Endothelial cell of umbilical vein (primary cell): ENCODE measurements around the gene UBXN2A. TPM values are rescaled to one million over a fixed set of nuclear protein-coding genes. Genes with fewer than 3 reads are reported as not detected.

Experiments used
- BruUV-seq: library from RNA; stranded (reverse); fragments of 400-500 nt; replicated peaks from 2 replicates; lab custom pipeline; 2021; lab: Mats Ljungman, UMichigan
- CTCF ChIA-PET: fragments of 300-600, 350-600 bp; sonication (Branson Sonifier 250); formaldehyde crosslinking; loops from one replicate; lab custom pipeline; 2021; ENCODE audit warnings: antibody characterized with exemption, inconsistent platforms; lab: Charles Lee
- POLR2A ChIA-PET: fragments of 300-600, 350-600 bp; sonication (Branson Sonifier 250); formaldehyde crosslinking; loops from one replicate; lab custom pipeline; 2021; ENCODE audit warnings: antibody characterized with exemption, inconsistent platforms; lab: Charles Lee
- DNase-seq: peaks from one replicate; pipeline ENCODE4 v3.0.0-alpha.2; 2011; ENCODE audit warnings: low read depth, low spot score
- FAIRE-seq: peaks from 2 replicates; lab custom pipeline; 2011; peaks lifted over from hg19 to GRCh38; lab: Jason Lieb, UNC
- H2AFZ ChIP-seq: 2 replicates; pipeline ENCODE4 v1.6.0; 2012; ENCODE audit warnings: low read depth, low read length, control low read depth, inconsistent platforms
- H3K27ac ChIP-seq: 2 replicates; pipeline ENCODE4 v1.5.1; 2011; ENCODE audit warnings: low read depth, mild to moderate bottlenecking, control low read depth, low read length, moderate library complexity; ENCODE audit not compliant: insufficient read depth
- H3K27me3 ChIP-seq, 2 experiments: 2 replicates each; pipeline versions ENCODE4 v1.6.0 to v1.6.1; 2011; ENCODE audit warnings: low read length in 2 of 2, mixed read lengths in 1 of 2; ENCODE audit not compliant: control insufficient read depth in 2 of 2, insufficient read depth in 2 of 2
- H3K36me3 ChIP-seq, 2 experiments: 2 replicates in 1 of 2; 3 replicates in 1 of 2; pipeline ENCODE4 v1.5.1; 2011; ENCODE audit warnings: low read length in 2 of 2, mild to moderate bottlenecking in 1 of 2, moderate library complexity in 1 of 2; ENCODE audit not compliant: control insufficient read depth in 2 of 2, insufficient read depth in 2 of 2; ENCODE audit errors: extremely low read depth in 1 of 2
- H3K4me1 ChIP-seq: 3 replicates; pipeline ENCODE4 v1.5.1; 2011; ENCODE audit warnings: mild to moderate bottlenecking, low read length; ENCODE audit not compliant: control insufficient read depth, insufficient read depth; ENCODE audit errors: extremely low read depth
- H3K4me2 ChIP-seq: 2 replicates; pipeline ENCODE4 v1.6.1; 2011; ENCODE audit warnings: low read length, control low read depth, mixed read lengths; ENCODE audit not compliant: insufficient read depth
- H3K4me3 ChIP-seq, 3 experiments: fragments of 200-600 bp in 1 of 3; sonication (generic), shearing (Covaris generic) in 1 of 3; replicated peaks in 1 of 3; 2 replicates each; pipeline ENCODE4 v1.5.1; 2011 to 2016; ENCODE audit warnings: control low read depth in 3 of 3, low read length in 3 of 3, mild to moderate bottlenecking in 2 of 3, inconsistent platforms in 1 of 3, low read depth in 1 of 3, moderate library complexity in 1 of 3; ENCODE audit not compliant: insufficient read depth in 1 of 3
- H3K79me2 ChIP-seq: 2 replicates; pipeline ENCODE4 v1.6.0; 2012; ENCODE audit warnings: low read length, inconsistent platforms; ENCODE audit not compliant: control insufficient read depth, insufficient read depth
- H3K9ac ChIP-seq: replicated peaks from 2 replicates; pipeline ENCODE3; 2011; ENCODE audit warnings: low read length, control low read depth; ENCODE audit not compliant: insufficient read depth; ENCODE audit errors: extremely low read depth
- H3K9me1 ChIP-seq: replicated peaks from 3 replicates; pipeline ENCODE4 v1.6.0; 2011; ENCODE audit warnings: mild to moderate bottlenecking, low read length; ENCODE audit not compliant: control insufficient read depth, insufficient read depth; ENCODE audit errors: extremely low read depth
- H3K9me3 ChIP-seq: replicated peaks from 2 replicates; pipeline ENCODE4 v1.5.1; 2012; ENCODE audit warnings: low read length, inconsistent platforms; ENCODE audit not compliant: control insufficient read depth, insufficient read depth
- H4K20me1 ChIP-seq: replicated peaks from 2 replicates; pipeline ENCODE3; 2011; ENCODE audit warnings: mild to moderate bottlenecking, low read length; ENCODE audit not compliant: control insufficient read depth, insufficient read depth; ENCODE audit errors: extremely low read depth
- EZH2 ChIP-seq: IDR thresholded peaks from 2 replicates; pipeline ENCODE4 v1.6.1; 2012; ENCODE audit warnings: borderline replicate concordance, low read depth, mild to moderate bottlenecking, moderate library complexity, low read length, inconsistent platforms; ENCODE audit not compliant: severe bottlenecking
- FOS ChIP-seq: IDR thresholded peaks from 2 replicates; pipeline ENCODE4 v1.6.1; 2011; ENCODE audit warnings: mild to moderate bottlenecking, low read length, moderate library complexity, borderline replicate concordance; ENCODE audit not compliant: insufficient read depth
- GATA2 ChIP-seq: IDR thresholded peaks from 2 replicates; pipeline ENCODE4 v1.7.0; 2011; ENCODE audit warnings: low read depth, mild to moderate bottlenecking, moderate library complexity, mixed read lengths, low read length; ENCODE audit not compliant: insufficient read length, insufficient read depth
- JUN ChIP-seq: IDR thresholded peaks from 2 replicates; pipeline ENCODE4 v1.6.1; 2011; ENCODE audit warnings: borderline replicate concordance, low read depth; ENCODE audit not compliant: insufficient read length, insufficient read depth
- MAX ChIP-seq: IDR thresholded peaks from 2 replicates; pipeline ENCODE4 v1.6.1; 2011; ENCODE audit not compliant: insufficient read depth, insufficient read length
- MYC ChIP-seq: IDR thresholded peaks from one replicate; pipeline ENCODE4 v1.6.1; 2011; ENCODE audit warnings: mild to moderate bottlenecking, low read depth, low read length
- POLR2A ChIP-seq: IDR thresholded peaks from 2 replicates; pipeline ENCODE4 v1.6.1; 2012; ENCODE audit warnings: low read depth, mild to moderate bottlenecking, control low read depth, low read length
- POLR2AphosphoS5 ChIP-seq: IDR thresholded peaks from 2 replicates; pipeline ENCODE4 v1.6.1; 2012; ENCODE audit warnings: low read depth, mild to moderate bottlenecking, control low read depth, low read length, moderate library complexity; ENCODE audit not compliant: insufficient read depth
- dilution Hi-C: fragments of 300-500 bp; cut with MboI; formaldehyde crosslinking; loops from one replicate; pipeline ENCODE4 v1.15.0; 2019; ENCODE audit warnings: low sequenced_read_pairs; ENCODE audit not compliant: extremely low pct_ligation_motif_present
- intact Hi-C: fragments of 100-400 bp; cut with micrococcal nuclease; formaldehyde crosslinking; loops from one replicate; pipeline ENCODE4 v1.10.0; 2022
- polyA plus RNA-seq, 4 experiments: library from polyadenylated mRNA; depleted of rRNA in 3 of 4; stranded (reverse) in 3 of 4; unstranded in 1 of 4; fragments of >200 nt; gene quantifications; 2 replicates each; pipeline versions ENCODE4 v1.2.1 to v1.2.3, GENCODE V29; 2011 to 2012; ENCODE audit warnings: missing spikeins in 1 of 4
- total RNA-seq: library from RNA; stranded (reverse); gene quantifications from 2 replicates; pipeline ENCODE4 v1.2.3, GENCODE V29; 2021
- TF ChIP-seq, protein P1 (sequence below), 2 donors: IDR thresholded peaks; 1 replicate in 1 of 2; 2 replicates in 1 of 2; pipeline ENCODE4 v1.5.1; 2011; ENCODE audit warnings: low read length in 2 of 2, mild to moderate bottlenecking in 2 of 2, moderate library complexity in 2 of 2, control low read depth in 1 of 2, inconsistent platforms in 1 of 2, low read depth in 1 of 2; ENCODE audit not compliant: insufficient read depth in 1 of 2; ENCODE audit errors: extremely low read depth in 1 of 2

Gene UBXN2A
- total and polyA plus RNA-seq, 2 donors (not counting 3 experiments of a cell fraction or from before 2014, with no cell fraction given) = 3.6 to 19.0 TPM

- TF ChIP-seq EZH2 (no peak), POLR2A (no peak), MYC (no peak), JUN (no peak), POLR2AphosphoS5 (no peak), FOS (no peak), GATA2 (no peak), MAX (no peak)
- TF ChIP-seq, protein P1, sequence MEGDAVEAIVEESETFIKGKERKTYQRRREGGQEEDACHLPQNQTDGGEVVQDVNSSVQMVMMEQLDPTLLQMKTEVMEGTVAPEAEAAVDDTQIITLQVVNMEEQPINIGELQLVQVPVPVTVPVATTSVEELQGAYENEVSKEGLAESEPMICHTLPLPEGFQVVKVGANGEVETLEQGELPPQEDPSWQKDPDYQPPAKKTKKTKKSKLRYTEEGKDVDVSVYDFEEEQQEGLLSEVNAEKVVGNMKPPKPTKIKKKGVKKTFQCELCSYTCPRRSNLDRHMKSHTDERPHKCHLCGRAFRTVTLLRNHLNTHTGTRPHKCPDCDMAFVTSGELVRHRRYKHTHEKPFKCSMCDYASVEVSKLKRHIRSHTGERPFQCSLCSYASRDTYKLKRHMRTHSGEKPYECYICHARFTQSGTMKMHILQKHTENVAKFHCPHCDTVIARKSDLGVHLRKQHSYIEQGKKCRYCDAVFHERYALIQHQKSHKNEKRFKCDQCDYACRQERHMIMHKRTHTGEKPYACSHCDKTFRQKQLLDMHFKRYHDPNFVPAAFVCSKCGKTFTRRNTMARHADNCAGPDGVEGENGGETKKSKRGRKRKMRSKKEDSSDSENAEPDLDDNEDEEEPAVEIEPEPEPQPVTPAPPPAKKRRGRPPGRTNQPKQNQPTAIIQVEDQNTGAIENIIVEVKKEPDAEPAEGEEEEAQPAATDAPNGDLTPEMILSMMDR (IDR thresholded peaks at IDR 0.05; ENCODE audit: extremely low read depth in 1 of 2, insufficient read depth in 1 of 2, low read depth in 1 of 2, low read length in 2 of 2) = no peak
- intact Hi-C loops (no loop called here), dilution Hi-C loops (no loop called here)
- ChIA-PET POLR2A (no interaction called here), CTCF (interaction anchor here (1.1 to 1.5 kb wide), 2 partner anchors 22 to 23 kb away, joined by 3 read pairs; partner anchors contain the start of gene ATAD2B)
- Histone ChIP-seq H3K27ac (no peak overlapping the region), H3K9me1 (peaks cover 6% of the 10 kb centered on the region), H3K9me3 (no peaks in the 10 kb centered on the region), H3K36me3 (no peaks in the 10 kb centered on the region), H3K4me3 (no peak overlapping the region), H2AFZ (no peak overlapping the region), H3K27me3 (no peaks in the 10 kb centered on the region), H4K20me1 (peaks cover 8% of the 10 kb centered on the region), H3K9ac (no peak overlapping the region), H3K79me2 (peaks cover 54% of the 10 kb centered on the region), H3K4me1 (peaks cover 9% of the 10 kb centered on the region), H3K4me2 (no peak overlapping the region)
- no TSS peak for BruUV-seq
- FAIRE-seq (no peak), DNase-seq (no peak)
These were observed 35.1 kb upstream of the UBXN2A start for GRCh38 chr2:23905155-23905554.
